ENCODE data around the gene TRIM40. TPM values are rescaled to one million over a fixed set of nuclear protein-coding genes. Genes with fewer than 3 reads are reported as not detected.
A peak's percentile ranks its signal among the peaks of the same experiment; 100 is the strongest.

TRIM40 gene
- total and polyA plus RNA-seq, 2 of the 13 experiments (the other 11 are each of a cell fraction or from before 2014, with no cell fraction given): 0.58 TPM; not detected in 1

DNA sequence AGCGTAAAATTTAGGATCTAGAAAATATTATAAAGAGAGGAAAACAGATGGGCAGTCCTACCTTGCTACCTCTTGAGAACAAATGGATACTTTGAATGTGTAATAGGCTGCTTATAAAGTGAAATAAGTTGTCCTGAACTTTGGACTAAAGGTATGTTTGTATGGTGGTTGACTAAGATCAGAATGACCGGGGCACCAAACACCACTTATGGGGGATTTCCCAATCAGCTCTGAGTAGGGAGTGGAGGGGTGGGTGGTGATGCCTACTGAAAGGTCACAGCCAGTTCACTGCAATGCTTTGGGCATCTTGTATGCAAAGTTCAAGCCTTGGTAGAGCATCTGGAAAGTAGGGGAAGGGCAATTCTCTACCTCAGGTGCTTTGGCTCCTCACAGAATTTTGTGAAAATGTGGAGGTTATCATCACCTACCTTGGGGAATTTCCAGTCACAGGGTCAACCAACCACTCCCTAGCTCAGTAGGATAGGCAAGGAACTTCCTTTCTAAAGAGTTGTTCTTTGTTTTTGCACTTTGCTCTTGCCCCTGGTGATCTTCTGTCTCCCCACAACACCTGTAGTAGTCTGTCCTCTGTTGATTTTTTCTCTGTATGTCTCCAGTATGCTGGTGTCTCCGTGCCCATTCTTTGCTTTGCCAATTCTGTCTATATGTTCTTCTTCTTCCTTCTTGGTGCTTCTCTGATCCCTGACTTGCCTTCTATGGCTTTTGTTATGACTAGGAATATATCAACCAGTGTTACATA is 22.8 kb upstream of the TRIM40 start, which contains the start of gene TRIM31 (continued):
- TF ChIP-seq, protein P1, sequence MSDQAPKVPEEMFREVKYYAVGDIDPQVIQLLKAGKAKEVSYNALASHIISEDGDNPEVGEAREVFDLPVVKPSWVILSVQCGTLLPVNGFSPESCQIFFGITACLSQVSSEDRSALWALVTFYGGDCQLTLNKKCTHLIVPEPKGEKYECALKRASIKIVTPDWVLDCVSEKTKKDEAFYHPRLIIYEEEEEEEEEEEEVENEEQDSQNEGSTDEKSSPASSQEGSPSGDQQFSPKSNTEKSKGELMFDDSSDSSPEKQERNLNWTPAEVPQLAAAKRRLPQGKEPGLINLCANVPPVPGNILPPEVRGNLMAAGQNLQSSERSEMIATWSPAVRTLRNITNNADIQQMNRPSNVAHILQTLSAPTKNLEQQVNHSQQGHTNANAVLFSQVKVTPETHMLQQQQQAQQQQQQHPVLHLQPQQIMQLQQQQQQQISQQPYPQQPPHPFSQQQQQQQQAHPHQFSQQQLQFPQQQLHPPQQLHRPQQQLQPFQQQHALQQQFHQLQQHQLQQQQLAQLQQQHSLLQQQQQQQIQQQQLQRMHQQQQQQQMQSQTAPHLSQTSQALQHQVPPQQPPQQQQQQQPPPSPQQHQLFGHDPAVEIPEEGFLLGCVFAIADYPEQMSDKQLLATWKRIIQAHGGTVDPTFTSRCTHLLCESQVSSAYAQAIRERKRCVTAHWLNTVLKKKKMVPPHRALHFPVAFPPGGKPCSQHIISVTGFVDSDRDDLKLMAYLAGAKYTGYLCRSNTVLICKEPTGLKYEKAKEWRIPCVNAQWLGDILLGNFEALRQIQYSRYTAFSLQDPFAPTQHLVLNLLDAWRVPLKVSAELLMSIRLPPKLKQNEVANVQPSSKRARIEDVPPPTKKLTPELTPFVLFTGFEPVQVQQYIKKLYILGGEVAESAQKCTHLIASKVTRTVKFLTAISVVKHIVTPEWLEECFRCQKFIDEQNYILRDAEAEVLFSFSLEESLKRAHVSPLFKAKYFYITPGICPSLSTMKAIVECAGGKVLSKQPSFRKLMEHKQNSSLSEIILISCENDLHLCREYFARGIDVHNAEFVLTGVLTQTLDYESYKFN (CRISPR knock-in tag; conservative IDR thresholded peaks at IDR 0.05): 0 out of 2 replicates have a peak, but pooled peaks have one; percentile 35
- TF ChIP-seq ETV6 (CRISPR knock-in tag; conservative IDR thresholded peaks at IDR 0.05): no peak
- TF ChIP-seq, protein P2, sequence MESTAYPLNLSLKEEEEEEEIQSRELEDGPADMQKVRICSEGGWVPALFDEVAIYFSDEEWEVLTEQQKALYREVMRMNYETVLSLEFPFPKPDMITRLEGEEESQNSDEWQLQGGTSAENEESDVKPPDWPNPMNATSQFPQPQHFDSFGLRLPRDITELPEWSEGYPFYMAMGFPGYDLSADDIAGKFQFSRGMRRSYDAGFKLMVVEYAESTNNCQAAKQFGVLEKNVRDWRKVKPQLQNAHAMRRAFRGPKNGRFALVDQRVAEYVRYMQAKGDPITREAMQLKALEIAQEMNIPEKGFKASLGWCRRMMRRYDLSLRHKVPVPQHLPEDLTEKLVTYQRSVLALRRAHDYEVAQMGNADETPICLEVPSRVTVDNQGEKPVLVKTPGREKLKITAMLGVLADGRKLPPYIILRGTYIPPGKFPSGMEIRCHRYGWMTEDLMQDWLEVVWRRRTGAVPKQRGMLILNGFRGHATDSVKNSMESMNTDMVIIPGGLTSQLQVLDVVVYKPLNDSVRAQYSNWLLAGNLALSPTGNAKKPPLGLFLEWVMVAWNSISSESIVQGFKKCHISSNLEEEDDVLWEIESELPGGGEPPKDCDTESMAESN (CRISPR knock-in tag; conservative IDR thresholded peaks at IDR 0.05): no peak
- no peak for TF ChIP-seq SP1 (IDR thresholded peaks at IDR 0.05)
- no peak for TF ChIP-seq SP1 (CRISPR knock-in tag; IDR thresholded peaks at IDR 0.05)
- TF ChIP-seq CHD4 (IDR thresholded peaks at IDR 0.05; ENCODE audit: borderline replicate concordance, low read length): no peak
- TF ChIP-seq POLR2AphosphoS5 (IDR thresholded peaks at IDR 0.05; ENCODE audit: low read depth, low read length): no peak
- no peak for TF ChIP-seq ZNF329 (CRISPR knock-in tag; IDR thresholded peaks at IDR 0.05; ENCODE audit: low read depth)
- peak in 1 of 2 experiments; percentile 38; a peak in 1 of 4 replicates for TF ChIP-seq EP300 (IDR thresholded peaks at IDR 0.05; ENCODE audit: low read depth in 2 of 2, low read length in 2 of 2)
- TF ChIP-seq EP300 (CRISPR knock-in tag; IDR thresholded peaks at IDR 0.05; ENCODE audit: borderline replicate concordance): no peak
- TF ChIP-seq HNF4G (IDR thresholded peaks at IDR 0.05; ENCODE audit: borderline replicate concordance, low read depth, low read length): peak; percentile 67; the same call in 1 of the 2 replicates
- TF ChIP-seq HNF4G (CRISPR knock-in tag; IDR thresholded peaks at IDR 0.05; ENCODE audit: borderline replicate concordance, low read depth): no peak
- no peak for TF ChIP-seq FOXK1 (CRISPR knock-in tag; IDR thresholded peaks at IDR 0.05; ENCODE audit: borderline replicate concordance, low read depth)
- no peak for TF ChIP-seq ZNF292 (CRISPR knock-in tag; IDR thresholded peaks at IDR 0.05; ENCODE audit: borderline replicate concordance, low read depth)
- TF ChIP-seq RXRB (CRISPR knock-in tag; IDR thresholded peaks at IDR 0.05; ENCODE audit: borderline replicate concordance): peak; percentile 36; the same call in 1 of the 2 replicates
- no peak for TF ChIP-seq ZNF678 (CRISPR knock-in tag; IDR thresholded peaks at IDR 0.05)
- no peak for TF ChIP-seq NR2F6 (IDR thresholded peaks at IDR 0.05)
- peak; percentile 33; the same call in 1 of the 2 replicates for TF ChIP-seq NR2F6 (CRISPR knock-in tag; IDR thresholded peaks at IDR 0.05)
- TF ChIP-seq ONECUT2 (CRISPR knock-in tag; IDR thresholded peaks at IDR 0.05): no peak
- no peak for TF ChIP-seq JUN (CRISPR knock-in tag; IDR thresholded peaks at IDR 0.05)
- TF ChIP-seq ZSCAN31 (CRISPR knock-in tag; IDR thresholded peaks at IDR 0.05; ENCODE audit: low read depth): no peak
- peak; percentile 48 for TF ChIP-seq FOSL2 (CRISPR knock-in tag; IDR thresholded peaks at IDR 0.05)
- TF ChIP-seq HNRNPUL1 (IDR thresholded peaks at IDR 0.05; ENCODE audit: low read depth, low read length): no peak
- TF ChIP-seq IRF2 (CRISPR knock-in tag; IDR thresholded peaks at IDR 0.05): no peak
- TF ChIP-seq ZNF83 (CRISPR knock-in tag; IDR thresholded peaks at IDR 0.05; ENCODE audit: borderline replicate concordance): no peak
- peak; percentile 90 for TF ChIP-seq RARA (CRISPR knock-in tag; IDR thresholded peaks at IDR 0.05)
- peak; percentile 79 for TF ChIP-seq HNF4A (CRISPR knock-in tag; IDR thresholded peaks at IDR 0.05)
- no peak for TF ChIP-seq ZBTB7A (CRISPR knock-in tag; IDR thresholded peaks at IDR 0.05)
- TF ChIP-seq JUNB (CRISPR knock-in tag; IDR thresholded peaks at IDR 0.05; ENCODE audit: borderline replicate concordance): no peak

Data from HepG2 (cell line).